OCI-LY7 (cell line): ENCODE results near the gene CST4.

Experiments used
- EZH2phosphoT487 ChIP-seq: fragments of 200-600 bp; sonication (generic); IDR thresholded peaks from 2 replicates; pipeline ENCODE4 v1.6.1; 2018; ENCODE audit warnings: low read depth, borderline replicate concordance, mild to moderate bottlenecking, mixed run types, antibody characterized with exemption, low read length, moderate library complexity, mixed read lengths
- TF ChIP-seq, protein P1 (sequence below): fragments of 200-600 bp; sonication (generic); conservative IDR thresholded peaks from 2 replicates; pipeline ENCODE4 v1.5.1; 2014; ENCODE audit warnings: mild to moderate bottlenecking, antibody characterized with exemption, low read length, moderate library complexity, mixed read lengths

DNA sequence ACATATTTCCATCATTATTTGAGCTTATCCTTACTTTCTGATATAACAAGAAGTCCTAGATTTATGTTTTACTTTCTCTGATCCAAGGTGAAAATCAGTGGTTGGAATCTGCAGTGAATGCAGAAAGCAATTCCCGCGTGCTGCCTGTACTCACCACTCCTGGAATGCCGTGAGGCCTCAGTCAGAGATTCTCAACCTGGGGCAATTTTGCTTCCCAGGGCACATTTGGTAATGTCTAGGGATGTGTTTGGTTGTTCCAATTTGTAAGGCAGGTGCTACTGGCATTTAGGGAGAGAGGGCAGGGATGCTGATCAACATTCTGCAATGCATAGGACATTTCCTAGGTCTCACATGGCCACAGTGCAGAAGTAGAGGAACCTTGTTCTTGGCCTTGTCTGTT, 23.9 kb downstream of the CST4 start:
- TF ChIP-seq, protein P1, sequence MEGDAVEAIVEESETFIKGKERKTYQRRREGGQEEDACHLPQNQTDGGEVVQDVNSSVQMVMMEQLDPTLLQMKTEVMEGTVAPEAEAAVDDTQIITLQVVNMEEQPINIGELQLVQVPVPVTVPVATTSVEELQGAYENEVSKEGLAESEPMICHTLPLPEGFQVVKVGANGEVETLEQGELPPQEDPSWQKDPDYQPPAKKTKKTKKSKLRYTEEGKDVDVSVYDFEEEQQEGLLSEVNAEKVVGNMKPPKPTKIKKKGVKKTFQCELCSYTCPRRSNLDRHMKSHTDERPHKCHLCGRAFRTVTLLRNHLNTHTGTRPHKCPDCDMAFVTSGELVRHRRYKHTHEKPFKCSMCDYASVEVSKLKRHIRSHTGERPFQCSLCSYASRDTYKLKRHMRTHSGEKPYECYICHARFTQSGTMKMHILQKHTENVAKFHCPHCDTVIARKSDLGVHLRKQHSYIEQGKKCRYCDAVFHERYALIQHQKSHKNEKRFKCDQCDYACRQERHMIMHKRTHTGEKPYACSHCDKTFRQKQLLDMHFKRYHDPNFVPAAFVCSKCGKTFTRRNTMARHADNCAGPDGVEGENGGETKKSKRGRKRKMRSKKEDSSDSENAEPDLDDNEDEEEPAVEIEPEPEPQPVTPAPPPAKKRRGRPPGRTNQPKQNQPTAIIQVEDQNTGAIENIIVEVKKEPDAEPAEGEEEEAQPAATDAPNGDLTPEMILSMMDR: no peak
- no peak for TF ChIP-seq EZH2phosphoT487
